Urinary bladder (tissue), 4 donors: ENCODE measurements around the gene SYNE1. TPM values are rescaled to one million over a fixed set of nuclear protein-coding genes. Genes with fewer than 3 reads are reported as not detected.
"Not testable (repeated sequence)": the region's sequence is repeated elsewhere in the genome, so short reads cannot be mapped to it uniquely, and the experiment has no call there.

ENCODE experiments used
- DNase-seq: peaks from one replicate; pipeline ENCODE4 v3.0.0-alpha.2; 2015; ENCODE audit errors: extremely low spot score
- H3K27ac ChIP-seq: one replicate; pipeline ENCODE4 v1.5.1; 2013; ENCODE audit warnings: low read depth, mild to moderate bottlenecking, moderate library complexity
- H3K36me3 ChIP-seq: one replicate; pipeline ENCODE4 v1.6.1; 2013; ENCODE audit warnings: mild to moderate bottlenecking, moderate library complexity; ENCODE audit not compliant: insufficient read depth
- H3K4me1 ChIP-seq: one replicate; pipeline ENCODE4 v1.6.1; 2013; ENCODE audit warnings: mild to moderate bottlenecking, moderate library complexity; ENCODE audit not compliant: insufficient read depth
- H3K4me3 ChIP-seq: one replicate; pipeline ENCODE4 v1.5.1; 2013; ENCODE audit warnings: low read depth, low read length
- WGBS: extraction: QIAGEN DNeasy Blood & Tissue Kit; methylation state at CpG from one replicate; pipeline ENCODE4 v1.1.7; 2013; 5-methylcytosine and 5-hydroxymethylcytosine counted together
- polyA plus RNA-seq: library from polyadenylated mRNA; stranded (reverse); fragments of 200-250 nt; gene quantifications from one replicate; pipeline ENCODE4 v1.2.3, GENCODE V29; 2013
- total RNA-seq: library from RNA; depleted of rRNA; stranded (reverse); fragments of >200 nt; gene quantifications from one replicate; pipeline ENCODE4 v1.2.3, GENCODE V29; 2014
- donor health status: healthy with polysubstance abuse.
- donor health status: healthy.

SYNE1 gene
- total and polyA plus RNA-seq, 2 donors = 41.9 to 266 TPM

DNA sequence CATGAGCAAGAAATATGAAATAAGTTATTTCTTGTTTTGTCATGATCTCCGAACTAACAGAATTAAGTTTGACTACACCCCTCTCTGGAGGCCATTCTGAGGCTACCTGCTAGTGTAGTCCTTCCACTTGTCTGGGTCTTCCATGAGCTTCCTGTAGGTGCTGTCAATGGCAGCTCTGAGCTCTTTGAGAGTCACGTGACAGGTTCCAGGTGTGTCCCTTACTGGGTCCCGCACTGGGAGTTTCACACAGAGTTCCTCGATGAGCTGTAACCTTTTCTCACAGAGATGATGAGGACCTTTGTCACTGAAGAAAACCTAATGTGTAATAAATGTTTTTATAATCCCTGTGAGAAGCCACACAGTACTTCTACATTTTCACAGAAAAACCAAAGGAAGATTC is 186.6 kb downstream of the SYNE1 start:
- DNase-seq = no peak
- 96% methylated on average over 4 of the region's 4 CpGs for WGBS
- Histone ChIP-seq H3K36me3 (peaks cover 1% of the 10 kb centered on the region), H3K4me3 (no peak overlapping the region), H3K4me1 (no peaks in the 10 kb centered on the region), H3K27ac (no peak overlapping the region)

DNA sequence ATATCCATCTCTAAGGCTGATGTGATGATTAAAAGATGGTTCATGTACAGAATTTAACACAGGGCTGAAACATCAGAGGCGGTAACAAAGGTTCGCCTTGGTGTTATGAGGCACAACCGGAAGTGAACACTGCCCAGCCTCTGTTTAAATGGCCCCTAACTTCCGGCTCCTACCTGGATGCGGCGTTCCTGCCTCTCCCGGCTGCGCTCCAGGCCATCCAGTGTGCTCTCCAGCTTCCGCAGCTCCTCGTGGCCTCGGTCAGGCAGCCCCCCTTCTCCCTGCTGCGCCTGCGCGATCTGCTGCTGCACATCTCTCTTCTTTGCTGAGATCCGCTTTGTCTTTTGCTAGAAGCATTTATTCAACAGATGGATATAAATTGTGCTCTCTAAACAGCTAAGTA is 195.3 kb downstream of the SYNE1 start:
- H3K36me3 ChIP-seq = peaks cover 4% of the 10 kb centered on the region
- H3K27ac ChIP-seq = no peak overlapping the region
- DNase-seq = no peak
- WGBS = 90% methylated on average over 15 of the region's 15 CpGs
- H3K4me3 ChIP-seq = no peak overlapping the region
- H3K4me1 ChIP-seq = no peaks in the 10 kb centered on the region

DNA sequence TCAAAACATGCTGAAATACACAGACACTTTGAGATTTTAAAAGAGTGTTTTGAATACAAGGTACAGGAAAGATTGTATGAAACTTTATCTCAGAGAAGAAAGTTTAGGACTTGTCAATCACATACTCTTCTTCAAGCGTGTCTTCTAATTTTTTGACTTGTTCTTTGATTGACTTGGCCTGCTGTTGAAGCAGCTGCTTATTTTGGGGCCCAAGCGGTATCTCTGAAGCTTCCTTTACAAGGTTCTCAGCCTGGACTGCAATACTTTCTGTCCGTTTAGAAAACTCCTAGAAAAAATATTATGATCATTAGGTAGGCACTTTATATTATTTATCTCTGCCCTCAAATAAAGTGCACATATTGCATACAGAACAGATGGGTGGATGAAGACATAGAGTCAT is 201.3 kb downstream of the SYNE1 start:
- H3K36me3 ChIP-seq = peaks cover 1% of the 10 kb centered on the region
- 86% methylated on average over 3 of the region's 3 CpGs for WGBS
- no peak overlapping the region for H3K4me3 ChIP-seq
- DNase-seq = no peak
- no peaks in the 10 kb centered on the region for H3K4me1 ChIP-seq
- no peak overlapping the region for H3K27ac ChIP-seq

DNA sequence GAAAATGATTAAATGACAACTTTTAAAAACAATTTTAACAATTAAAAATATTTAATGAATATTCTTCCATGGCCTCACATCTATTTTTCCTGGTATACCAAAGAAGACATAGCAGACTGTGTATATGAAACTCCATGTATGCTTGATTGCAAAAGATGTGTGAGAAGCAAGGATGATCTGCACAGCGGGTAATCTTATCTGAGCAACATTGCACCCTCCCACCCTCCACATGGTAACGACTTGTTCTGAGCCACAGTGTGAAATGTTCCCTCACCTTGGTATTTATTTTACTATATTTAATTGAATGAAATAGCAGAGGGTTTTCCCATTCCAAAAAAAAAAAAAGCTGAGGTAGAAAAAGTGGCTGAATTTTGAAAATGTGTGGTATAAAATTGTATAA is 204.4 kb downstream of the SYNE1 start:
- DNase-seq = no peak
- Histone ChIP-seq H3K4me1 (no peaks in the 10 kb centered on the region), H3K36me3 (no peaks in the 10 kb centered on the region), H3K27ac (no peak overlapping the region), H3K4me3 (no peak overlapping the region)
- 82% methylated on average over 2 of the region's 2 CpGs for WGBS

DNA sequence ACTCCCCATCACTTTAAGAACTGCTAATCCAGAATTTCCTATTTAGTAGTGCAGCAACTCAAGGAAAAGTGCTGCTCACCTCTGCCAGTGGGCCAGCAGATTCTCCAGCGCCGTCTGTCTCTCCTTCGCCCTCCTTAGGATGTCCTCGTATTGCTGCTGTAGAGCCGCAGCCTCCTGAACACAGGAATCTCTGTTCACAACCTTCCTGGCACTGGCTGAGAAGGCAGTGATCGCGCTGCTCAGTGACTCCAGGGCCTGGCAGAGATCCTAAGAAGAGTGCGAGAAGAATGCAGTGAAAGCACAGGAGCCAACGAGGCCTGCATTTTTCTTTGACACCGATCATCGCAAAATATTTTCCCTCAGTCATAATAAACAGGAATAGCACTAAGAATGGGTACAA is 209.0 kb downstream of the SYNE1 start:
- Histone ChIP-seq H3K36me3 (no peaks in the 10 kb centered on the region), H3K27ac (no peak overlapping the region), H3K4me3 (no peak overlapping the region), H3K4me1 (no peaks in the 10 kb centered on the region)
- 53% methylated on average over 11 of the region's 11 CpGs for WGBS
- DNase-seq = no peak

DNA sequence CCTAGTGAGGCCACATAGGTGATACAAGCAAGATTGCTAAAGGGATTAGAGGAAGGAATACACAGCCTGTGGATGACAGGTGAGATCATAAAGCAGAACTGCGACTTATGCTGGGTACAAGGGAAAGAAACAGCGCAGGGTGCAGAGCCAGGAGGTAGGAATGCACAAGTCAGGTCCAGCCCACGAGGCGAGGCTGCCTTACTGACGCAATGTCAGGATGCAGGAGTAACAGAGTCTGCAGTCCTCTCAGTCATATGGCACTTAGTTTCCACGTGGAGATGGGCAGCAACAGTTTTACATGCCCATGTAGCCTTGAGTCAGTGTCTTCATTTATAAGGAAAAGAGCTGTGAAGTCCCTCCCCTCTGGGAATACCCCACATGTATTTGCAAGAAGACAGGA is 210.9 kb downstream of the SYNE1 start:
- Histone ChIP-seq H3K4me1 (no peaks in the 10 kb centered on the region), H3K36me3 (peaks cover 3% of the 10 kb centered on the region), H3K4me3 (no peak overlapping the region), H3K27ac (no peak overlapping the region)
- 82% methylated on average over 6 of the region's 6 CpGs for WGBS
- DNase-seq = no peak

DNA sequence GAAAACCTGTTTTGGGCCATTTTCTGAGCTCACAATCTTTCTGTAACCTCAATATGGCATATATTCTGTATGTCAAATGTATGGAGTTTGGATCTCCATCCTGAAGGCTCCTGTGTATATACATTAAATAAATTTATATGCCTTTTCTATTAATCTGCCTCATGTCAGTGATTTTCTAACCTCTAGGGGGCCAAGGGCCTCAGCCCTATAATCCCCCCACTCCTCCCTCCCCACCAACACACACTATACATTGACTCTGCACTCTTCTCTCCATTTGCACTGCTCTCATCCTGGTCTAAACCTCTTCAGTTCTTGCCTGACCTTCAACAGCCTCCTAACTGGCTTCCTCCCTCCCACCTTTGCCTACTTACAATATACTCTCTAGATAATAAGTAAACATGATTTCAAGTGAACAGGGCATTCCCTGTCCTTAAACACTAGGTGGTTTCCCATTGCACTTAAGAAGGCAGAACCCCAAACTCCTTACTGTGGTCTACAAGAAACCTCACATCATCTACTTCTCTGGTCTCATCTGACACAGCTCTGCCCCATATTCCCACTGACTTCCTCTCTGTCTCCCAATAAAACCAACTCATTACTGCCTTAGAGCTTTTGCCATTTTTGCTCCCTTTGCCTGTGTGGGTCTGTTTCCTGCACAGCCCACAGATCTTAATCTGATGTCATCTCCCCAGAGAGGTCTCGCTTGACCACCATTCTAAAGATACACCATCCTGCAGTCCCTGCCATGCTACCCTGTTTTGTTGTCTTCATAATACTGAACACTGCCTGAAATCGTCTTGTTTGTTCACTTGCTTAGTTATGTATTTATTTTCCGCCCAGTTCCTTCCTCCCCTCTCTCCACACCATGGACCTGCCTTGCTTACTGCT is 213.7 kb downstream of the SYNE1 start:
- DNase-seq = no peak
- Histone ChIP-seq H3K36me3 (peaks cover 3% of the 10 kb centered on the region), H3K27ac (no peak overlapping the region), H3K4me1 (no peaks in the 10 kb centered on the region), H3K4me3 (no peak overlapping the region)
- 82% methylated on average over 3 of the region's 3 CpGs for WGBS

DNA sequence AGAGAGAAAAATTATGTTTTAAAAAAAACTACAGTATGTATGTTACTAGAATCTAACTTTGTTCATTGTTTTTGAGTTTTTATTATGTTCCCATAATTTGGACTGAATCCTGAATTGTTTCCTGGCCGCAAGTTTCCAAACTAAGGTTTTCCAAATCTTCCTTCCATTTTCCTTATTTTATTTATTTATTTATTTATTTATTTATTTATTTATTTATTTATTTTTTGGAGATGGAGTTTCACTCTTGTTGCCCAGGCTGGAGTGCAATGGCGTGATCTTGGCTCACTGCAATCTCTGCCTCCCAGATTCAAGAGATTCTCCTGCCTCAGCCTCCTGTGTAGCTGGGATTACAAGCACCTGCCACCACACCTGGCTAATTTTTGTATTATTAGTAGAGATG is 215.7 kb downstream of the SYNE1 start:
- H3K27ac ChIP-seq, H3K4me1 ChIP-seq, DNase-seq, H3K36me3 ChIP-seq, H3K4me3 ChIP-seq: not testable (repeated sequence)
- WGBS = 97% methylated on average over 2 of the region's 2 CpGs

DNA sequence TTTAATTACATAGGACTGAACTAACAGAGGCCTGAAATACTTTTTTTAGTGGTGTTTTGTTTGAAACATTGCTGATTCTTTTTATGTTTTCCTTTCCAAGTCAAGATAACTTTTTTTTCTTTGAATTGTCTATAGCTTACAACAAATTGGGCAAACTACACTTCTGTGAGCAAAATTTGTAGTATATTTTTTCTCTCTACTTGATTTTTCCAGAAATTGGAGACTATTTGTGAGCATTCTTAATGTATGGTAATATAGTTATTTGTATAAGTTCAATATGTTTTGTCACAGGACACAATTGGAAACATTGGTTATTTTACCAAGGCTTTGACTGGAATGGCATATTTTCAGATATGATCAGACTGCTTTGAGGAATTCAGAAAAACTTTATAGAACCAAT is 216.5 kb downstream of the SYNE1 start:
- no peak overlapping the region for H3K27ac ChIP-seq
- H3K4me1 ChIP-seq = no peaks in the 10 kb centered on the region
- peaks cover 3% of the 10 kb centered on the region for H3K36me3 ChIP-seq
- H3K4me3 ChIP-seq = no peak overlapping the region
- no peak for DNase-seq

DNA sequence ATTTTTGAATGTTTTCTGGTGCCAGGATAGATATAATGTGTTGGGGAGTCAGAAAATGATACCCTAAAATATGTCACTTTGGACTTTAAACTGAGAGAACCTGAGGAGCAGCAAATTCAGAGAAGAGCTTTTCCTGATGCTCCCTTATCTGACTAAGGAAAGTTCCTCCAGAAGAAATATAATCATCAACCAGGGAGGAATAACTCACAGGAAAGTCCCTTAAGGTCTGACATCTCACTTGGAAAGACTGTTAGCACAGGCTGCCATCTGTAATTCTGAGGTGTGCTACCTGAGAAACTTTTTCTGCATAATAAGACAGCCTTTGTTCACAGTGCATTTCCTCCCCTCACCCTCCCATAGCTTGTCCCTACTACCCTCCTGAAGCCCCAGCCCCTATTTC is 218.6 kb downstream of the SYNE1 start:
- H3K36me3 ChIP-seq = peaks cover 3% of the 10 kb centered on the region
- DNase-seq = no peak
- H3K4me1 ChIP-seq = no peaks in the 10 kb centered on the region
- H3K4me3 ChIP-seq = no peak overlapping the region
- no peak overlapping the region for H3K27ac ChIP-seq

DNA sequence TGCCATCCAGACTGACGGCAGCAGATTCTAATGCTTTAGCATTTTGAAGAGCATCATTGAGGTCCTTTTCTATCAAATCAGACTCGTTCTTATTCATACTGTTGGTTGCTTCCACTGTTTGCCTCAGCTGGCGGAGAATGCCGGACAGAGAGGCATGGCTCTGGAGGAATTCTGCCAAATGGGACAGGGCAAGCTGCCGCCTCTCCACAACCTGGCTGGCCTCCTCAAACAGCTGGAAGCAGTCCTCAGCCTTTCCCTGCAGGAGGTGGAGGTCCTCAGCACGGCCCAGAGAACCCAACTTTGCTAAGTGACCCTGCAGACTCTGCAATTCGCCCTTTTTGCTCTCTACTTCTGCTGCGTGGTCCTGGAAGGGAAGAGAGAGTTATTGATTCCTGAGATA is 220.5 kb downstream of the SYNE1 start:
- no peak overlapping the region for H3K27ac ChIP-seq
- 88% methylated on average over 8 of the region's 8 CpGs for WGBS
- no peaks in the 10 kb centered on the region for H3K36me3 ChIP-seq
- no peak for DNase-seq
- no peaks in the 10 kb centered on the region for H3K4me1 ChIP-seq
- H3K4me3 ChIP-seq = no peak overlapping the region

DNA sequence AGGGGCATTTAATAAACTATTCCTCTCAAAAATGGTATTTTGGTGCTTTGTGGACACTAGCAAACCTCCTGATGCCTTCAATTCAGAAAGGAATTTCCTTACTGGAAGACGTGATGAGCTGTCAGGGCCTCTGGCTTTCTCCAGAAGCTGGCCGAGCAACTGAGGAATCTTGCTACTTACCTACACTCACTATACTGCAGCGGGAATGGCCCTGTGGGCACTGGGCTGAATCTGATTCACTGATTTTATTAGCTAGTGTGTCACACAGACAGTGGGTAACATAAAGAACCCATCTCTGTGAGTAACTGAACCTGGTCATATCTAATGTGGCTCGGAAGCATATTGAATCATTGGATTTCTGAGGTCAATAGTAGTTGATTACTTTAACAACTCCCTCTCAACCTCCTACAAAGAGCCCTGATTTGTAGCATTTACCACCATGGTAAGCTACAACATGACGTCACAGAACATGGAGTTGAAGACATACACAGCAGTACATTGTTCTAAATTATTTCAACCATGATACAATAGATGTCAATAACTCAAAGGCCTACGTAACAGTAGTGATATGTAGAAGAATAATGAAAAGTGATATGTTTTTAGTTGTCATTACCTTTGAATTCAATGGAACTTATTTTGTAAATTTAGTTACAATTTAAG is 232.1 kb downstream of the SYNE1 start:
- no peak overlapping the region for H3K27ac ChIP-seq
- WGBS = 90% methylated on average over 6 of the region's 6 CpGs
- no peaks in the 10 kb centered on the region for H3K4me1 ChIP-seq
- peaks cover under 1% of the 10 kb centered on the region for H3K36me3 ChIP-seq
- H3K4me3 ChIP-seq = no peak overlapping the region
- DNase-seq = no peak

DNA sequence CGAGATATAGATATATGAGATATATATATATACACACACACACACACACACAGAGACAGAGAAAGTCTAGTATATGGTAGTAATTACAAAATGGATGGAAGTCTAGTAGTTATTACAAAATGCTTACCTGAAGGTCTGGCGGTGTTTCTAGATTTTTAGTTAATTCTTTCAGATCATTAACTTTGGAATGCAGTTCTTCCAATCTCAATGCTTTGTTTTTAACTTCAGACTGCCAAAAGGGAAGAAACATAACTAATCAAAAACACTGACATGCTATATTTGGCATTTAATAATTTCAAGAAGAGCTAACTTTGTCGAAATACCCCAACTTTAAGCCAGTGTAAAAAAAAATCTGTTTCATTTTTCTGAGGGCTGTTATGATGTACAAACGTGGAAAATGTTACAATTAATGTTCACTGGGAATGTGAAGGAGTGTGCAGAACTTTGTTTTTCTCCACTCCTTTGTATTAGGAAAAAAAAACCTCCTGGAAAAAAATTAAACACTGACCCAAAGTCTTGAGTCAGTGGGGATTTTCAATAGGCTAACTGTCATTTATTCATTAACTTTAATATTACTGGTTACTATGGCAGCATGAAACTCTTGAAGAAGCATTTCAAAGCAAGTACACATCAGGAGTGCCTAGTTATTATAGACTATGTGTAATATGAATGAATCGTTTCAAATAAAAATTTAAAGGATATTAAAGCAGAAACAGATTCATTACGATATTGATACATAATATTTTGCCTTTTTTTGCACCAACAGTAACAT is 232.9 kb downstream of the SYNE1 start:
- WGBS = 83% methylated on average over 6 of the region's 6 CpGs
- no peak for DNase-seq
- Histone ChIP-seq H3K4me1 (no peaks in the 10 kb centered on the region), H3K27ac (no peak overlapping the region), H3K36me3 (no peaks in the 10 kb centered on the region), H3K4me3 (no peak overlapping the region)

DNA sequence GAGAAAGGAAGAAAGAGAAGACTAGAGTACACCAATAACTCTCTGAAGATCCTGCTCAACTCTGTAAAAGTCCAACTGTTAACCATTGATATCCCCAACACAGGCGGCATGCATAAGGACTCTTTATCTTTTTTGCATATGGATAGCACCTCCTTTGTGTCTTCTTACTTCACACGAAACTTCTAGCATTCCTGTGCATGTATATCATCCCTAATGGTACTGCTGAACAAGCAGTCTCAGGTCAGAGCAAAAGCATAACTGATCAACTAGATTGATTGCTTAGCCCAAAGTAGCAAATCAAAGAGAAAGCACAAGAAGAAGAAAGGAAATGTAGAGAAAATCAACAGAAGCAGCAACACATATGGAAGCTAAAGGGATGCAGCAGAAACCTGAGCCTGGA is 234.4 kb downstream of the SYNE1 start:
- H3K36me3 ChIP-seq = no peaks in the 10 kb centered on the region
- H3K27ac ChIP-seq = no peak overlapping the region
- no peak overlapping the region for H3K4me3 ChIP-seq
- H3K4me1 ChIP-seq = no peaks in the 10 kb centered on the region
- 85% methylated on average over 2 of the region's 2 CpGs for WGBS
- no peak for DNase-seq
